ENCODE results near the gene GSTO1. TPM values are rescaled to one million over a fixed set of nuclear protein-coding genes. Genes with fewer than 3 reads are reported as not detected.

Gene GSTO1
- total and polyA plus RNA-seq, 2 of the 13 experiments (the other 11 are each of a cell fraction or from before 2014, with no cell fraction given), result 228 to 300 TPM

- TF ChIP-seq GABPA (IDR thresholded peaks at IDR 0.05; ENCODE audit: low read depth, low read length) (no peak), GABPA (CRISPR knock-in tag; IDR thresholded peaks at IDR 0.05; ENCODE audit: low read depth) (peak; percentile 85), SOX6 (IDR thresholded peaks at IDR 0.05) (no peak), SOX6 (CRISPR knock-in tag; IDR thresholded peaks at IDR 0.05) (peak; percentile 92), RXRA (CRISPR knock-in tag; IDR thresholded peaks at IDR 0.05) (peak; percentile 53; the same call in 1 of the 2 replicates), TCF7L2 (IDR thresholded peaks at IDR 0.05; ENCODE audit: low read depth, low read length) (peak; percentile 77; the same call in 1 of the 2 replicates), ZNF609 (CRISPR knock-in tag; IDR thresholded peaks at IDR 0.05; ENCODE audit: borderline replicate concordance) (peak; percentile 97), HHEX (CRISPR knock-in tag; IDR thresholded peaks at IDR 0.05) (peak; percentile 76; the same call in 1 of the 2 replicates), KLF9 (CRISPR knock-in tag; IDR thresholded peaks at IDR 0.05; ENCODE audit: low read depth) (0 out of 2 replicates have a peak, but pooled peaks have one; percentile 30), TEAD3 (CRISPR knock-in tag; optimal IDR thresholded peaks at IDR 0.05; ENCODE audit: borderline replicate concordance) (peak; percentile 97), MED8 (CRISPR knock-in tag; IDR thresholded peaks at IDR 0.05; ENCODE audit: insufficient replicate concordance) (peak; percentile 87), PAF1 (CRISPR knock-in tag; IDR thresholded peaks at IDR 0.05) (no peak), PHF5A (CRISPR knock-in tag; IDR thresholded peaks at IDR 0.05; ENCODE audit: low read depth, unreplicated experiment) (no peak), PATZ1 (CRISPR knock-in tag; IDR thresholded peaks at IDR 0.05) (peak; percentile 51; the same call in 1 of the 2 replicates), HOXA5 (CRISPR knock-in tag; IDR thresholded peaks at IDR 0.05) (no peak), RORA (CRISPR knock-in tag; IDR thresholded peaks at IDR 0.05) (no peak), ZNF770 (CRISPR knock-in tag; IDR thresholded peaks at IDR 0.05) (no peak), ZNF75D (CRISPR knock-in tag; IDR thresholded peaks at IDR 0.05; ENCODE audit: borderline replicate concordance) (no peak), FOXP4 (CRISPR knock-in tag; IDR thresholded peaks at IDR 0.05) (peak; percentile 95), PPARG (CRISPR knock-in tag; conservative IDR thresholded peaks at IDR 0.05) (peak; percentile 100), KDM3A (CRISPR knock-in tag; IDR thresholded peaks at IDR 0.05; ENCODE audit: low read depth) (no peak), WIZ (CRISPR knock-in tag; IDR thresholded peaks at IDR 0.05) (no peak)
Measured at GRCh38 chr10:104288355-104288754, 33.7 kb downstream of the GSTO1 start (continued).

Measured in HepG2 (cell line).